ENCODE results near the gene ANTXR1. TPM values are rescaled to one million over a fixed set of nuclear protein-coding genes. Genes with fewer than 3 reads are reported as not detected.

The ANTXR1 gene
- total RNA-seq, 4 donors from 2014 or later = 53.7 to 69.0 (median 59.3) TPM

GRCh38 chr2:69060938-69061501, 48.0 kb downstream of the ANTXR1 start:
- Histone ChIP-seq H3K4me3 (no peak overlapping the region), H3K9me3 (no peaks in the 10 kb centered on the region), H3K36me3 (no peaks in the 10 kb centered on the region), H3K27ac (no peak overlapping the region), H3K4me1 (peaks cover 0 to 17% (median 2%) of the 10 kb centered on the region in 4 donors), H3K27me3 (no peaks in the 10 kb centered on the region)
- no peak for DNase-seq (ENCODE audit: low spot score in 2 of 2)
- TF ChIP-seq POLR2A (IDR thresholded peaks at IDR 0.05) = no peak
- TF ChIP-seq EP300 (IDR thresholded peaks at IDR 0.05) = peak in 1 of 2 donors; percentile 8
- TF ChIP-seq CTCF (IDR thresholded peaks at IDR 0.05) = no peak

- TF ChIP-seq POLR2A (IDR thresholded peaks at IDR 0.05) = no peak
- TF ChIP-seq CTCF (IDR thresholded peaks at IDR 0.05) = no peak
- TF ChIP-seq EP300 (IDR thresholded peaks at IDR 0.05) = no peak
- no peaks in the 10 kb centered on the region for H3K36me3 ChIP-seq
- H3K27ac ChIP-seq = no peak overlapping the region
- H3K27me3 ChIP-seq = no peaks in the 10 kb centered on the region
- H3K4me1 ChIP-seq = peaks cover 0 to 22% (median 2%) of the 10 kb centered on the region in 4 donors
- H3K4me3 ChIP-seq = no peak overlapping the region
- DNase-seq (ENCODE audit: low spot score in 2 of 2) = no peak
- H3K9me3 ChIP-seq = no peaks in the 10 kb centered on the region
These were observed 48.5 kb downstream of the ANTXR1 start for GRCh38 chr2:69061525-69061924.

GRCh38 chr2:69062307-69062962, 49.5 kb downstream of the ANTXR1 start:
- TF ChIP-seq POLR2A (IDR thresholded peaks at IDR 0.05) (no peak), EP300 (IDR thresholded peaks at IDR 0.05) (no peak), CTCF (IDR thresholded peaks at IDR 0.05) (no peak)
- whole genome bisulfite sequencing, 2 donors = 64 to 73% methylated on average over 2 of the region's 2 CpGs
- no peaks in the 10 kb centered on the region for H3K9me3 ChIP-seq
- no peak overlapping the region for H3K4me3 ChIP-seq
- no peaks in the 10 kb centered on the region for H3K27me3 ChIP-seq
- no peaks in the 10 kb centered on the region for H3K36me3 ChIP-seq
- no peak overlapping the region for H3K27ac ChIP-seq
- H3K4me1 ChIP-seq = peaks cover 0 to 31% (median 7%) of the 10 kb centered on the region in 4 donors
- no peak for DNase-seq (ENCODE audit: low spot score in 2 of 2)

GRCh38 chr2:69065735-69066336, 52.9 kb downstream of the ANTXR1 start:
- no peak for DNase-seq (ENCODE audit: low spot score in 2 of 2)
- Histone ChIP-seq H3K27me3 (no peaks in the 10 kb centered on the region), H3K36me3 (no peaks in the 10 kb centered on the region), H3K4me3 (no peak overlapping the region), H3K9me3 (no peaks in the 10 kb centered on the region), H3K4me1 (peaks cover 0 to 34% (median 9%) of the 10 kb centered on the region in 4 donors), H3K27ac (no peak overlapping the region)
- TF ChIP-seq EP300 (IDR thresholded peaks at IDR 0.05) = no peak
- no peak for TF ChIP-seq POLR2A (IDR thresholded peaks at IDR 0.05)
- TF ChIP-seq CTCF (IDR thresholded peaks at IDR 0.05) = no peak
- WGBS, 2 donors = 44 to 59% methylated on average over 1 of the region's 1 CpG

- TF ChIP-seq POLR2A (IDR thresholded peaks at IDR 0.05) (no peak), CTCF (IDR thresholded peaks at IDR 0.05) (no peak), EP300 (IDR thresholded peaks at IDR 0.05) (no peak)
- Histone ChIP-seq H3K27ac (peak overlapping the region in 2 of 4 donors; percentile 65 to 74), H3K4me3 (no peak overlapping the region), H3K9me3 (no peaks in the 10 kb centered on the region), H3K36me3 (no peaks in the 10 kb centered on the region), H3K4me1 (peaks cover 0 to 21% (median 7%) of the 10 kb centered on the region in 4 donors), H3K27me3 (no peaks in the 10 kb centered on the region)
- no peak for DNase-seq (ENCODE audit: low spot score in 2 of 2)
- 44 to 51% methylated on average over 2 of the region's 2 CpGs for WGBS, 2 donors
These were observed 54.1 kb downstream of the ANTXR1 start for GRCh38 chr2:69067026-69067630.
